ENCODE measurements around the gene RBM6. TPM values are rescaled to one million over a fixed set of nuclear protein-coding genes. Genes with fewer than 3 reads are reported as not detected.

The RBM6 gene
- total and polyA plus RNA-seq, 2 donors (not counting 1 experiment from before 2014, with no cell fraction given) = 40.1 to 46.1 TPM

DNA sequence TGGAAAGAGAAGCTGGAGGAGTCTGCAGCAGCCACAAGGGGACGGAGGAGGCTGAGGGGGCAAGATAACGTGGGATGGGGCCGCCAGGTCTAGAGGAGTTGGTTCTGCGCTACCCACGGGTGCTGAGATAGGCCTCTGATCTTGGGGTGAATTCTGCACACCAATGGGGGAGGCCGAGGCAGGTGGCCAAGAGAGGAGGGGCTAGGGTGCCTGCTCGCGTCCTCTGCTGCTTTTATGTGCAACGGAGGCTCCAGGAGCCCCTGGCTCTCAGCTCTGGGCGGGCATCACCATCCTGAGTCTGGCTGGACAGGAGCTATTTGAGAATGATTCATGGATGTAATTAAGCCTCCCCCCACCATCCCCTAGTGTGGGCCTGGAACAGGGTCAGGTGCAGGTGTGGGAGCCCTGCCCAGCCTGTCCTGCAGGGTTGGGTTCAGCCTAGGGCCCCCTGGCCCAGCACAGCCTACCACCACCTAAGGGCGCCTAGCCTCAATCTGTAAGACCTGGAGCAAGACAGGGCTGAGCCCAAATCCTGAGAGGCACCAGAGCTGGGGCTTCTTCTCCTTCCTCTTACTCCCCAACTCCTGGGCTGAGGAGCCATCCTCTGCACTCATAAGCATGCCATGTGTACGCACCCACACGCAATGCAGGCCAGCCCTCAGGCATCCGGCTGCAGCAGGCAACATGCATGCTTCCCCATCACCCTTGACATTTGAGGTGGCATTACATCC is 182.9 kb downstream of the RBM6 start:
- DNase-seq (ENCODE audit: low read depth in 2 of 2) = no peak
- H3K4me3 ChIP-seq (replicated peaks in 1 of 4; ENCODE audit: control extremely low read depth in 1 of 4, insufficient read depth in 1 of 4, low read depth in 3 of 4, low read length in 4 of 4) = no peak overlapping the region

DNA sequence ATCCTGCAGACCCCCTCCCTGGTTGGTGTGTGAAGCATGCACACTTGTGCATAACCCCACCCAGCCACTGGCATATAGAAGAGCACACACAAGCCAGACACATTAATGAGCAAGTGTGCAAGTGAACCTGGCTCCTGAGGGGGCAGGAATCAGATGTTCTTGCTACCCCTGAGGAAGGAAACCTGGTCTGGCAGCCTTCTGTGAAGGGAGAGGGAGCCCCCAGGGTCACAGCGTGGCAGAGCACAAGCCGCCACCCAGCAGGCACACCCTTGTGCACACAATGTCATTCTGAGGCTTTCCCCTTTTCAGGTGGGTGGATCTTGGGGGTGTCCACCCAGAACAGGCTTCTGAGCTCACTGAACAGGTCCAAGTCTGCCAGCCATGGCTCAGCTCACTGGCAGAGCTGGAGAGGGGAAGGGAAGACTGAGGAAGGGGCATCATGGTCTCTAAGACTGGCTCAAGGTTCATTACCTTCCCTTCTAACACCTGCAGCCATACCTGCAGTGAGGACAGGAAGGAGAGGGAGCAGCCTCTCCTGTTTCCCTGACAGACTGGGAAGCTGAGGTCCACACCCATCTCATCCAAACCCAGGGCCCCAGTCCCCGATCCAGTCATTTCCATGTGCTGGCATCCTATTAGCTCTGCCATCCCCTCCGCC is 183.6 kb downstream of the RBM6 start:
- no peak overlapping the region for H3K4me2 ChIP-seq (ENCODE audit: extremely low read depth, insufficient read depth, low read length)
- no peaks in the 10 kb centered on the region for H3K79me2 ChIP-seq (ENCODE audit: control insufficient read depth, insufficient read depth, low read length)
- peaks cover 12% of the 10 kb centered on the region for H3K36me3 ChIP-seq (ENCODE audit: control insufficient read depth, insufficient read depth, low read length)
- DNase-seq (ENCODE audit: low read depth in 2 of 2) = no peak
- no peaks in the 10 kb centered on the region for H3K27me3 ChIP-seq (ENCODE audit: control insufficient read depth, insufficient read depth, low read length)
- TF ChIP-seq, protein P1, sequence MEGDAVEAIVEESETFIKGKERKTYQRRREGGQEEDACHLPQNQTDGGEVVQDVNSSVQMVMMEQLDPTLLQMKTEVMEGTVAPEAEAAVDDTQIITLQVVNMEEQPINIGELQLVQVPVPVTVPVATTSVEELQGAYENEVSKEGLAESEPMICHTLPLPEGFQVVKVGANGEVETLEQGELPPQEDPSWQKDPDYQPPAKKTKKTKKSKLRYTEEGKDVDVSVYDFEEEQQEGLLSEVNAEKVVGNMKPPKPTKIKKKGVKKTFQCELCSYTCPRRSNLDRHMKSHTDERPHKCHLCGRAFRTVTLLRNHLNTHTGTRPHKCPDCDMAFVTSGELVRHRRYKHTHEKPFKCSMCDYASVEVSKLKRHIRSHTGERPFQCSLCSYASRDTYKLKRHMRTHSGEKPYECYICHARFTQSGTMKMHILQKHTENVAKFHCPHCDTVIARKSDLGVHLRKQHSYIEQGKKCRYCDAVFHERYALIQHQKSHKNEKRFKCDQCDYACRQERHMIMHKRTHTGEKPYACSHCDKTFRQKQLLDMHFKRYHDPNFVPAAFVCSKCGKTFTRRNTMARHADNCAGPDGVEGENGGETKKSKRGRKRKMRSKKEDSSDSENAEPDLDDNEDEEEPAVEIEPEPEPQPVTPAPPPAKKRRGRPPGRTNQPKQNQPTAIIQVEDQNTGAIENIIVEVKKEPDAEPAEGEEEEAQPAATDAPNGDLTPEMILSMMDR (conservative IDR thresholded peaks at IDR 0.05 in 1 of 2, IDR thresholded peaks at IDR 0.05 in 1 of 2; ENCODE audit: low read depth in 1 of 2, low read length in 2 of 2) = no peak
- TF ChIP-seq EZH2 (IDR thresholded peaks at IDR 0.05; ENCODE audit: low read length, missing control alignments) = no peak
- no peak overlapping the region for H3K9ac ChIP-seq (ENCODE audit: insufficient read depth, low read length)
- no peaks in the 10 kb centered on the region for H4K20me1 ChIP-seq (ENCODE audit: control insufficient read depth, extremely low read depth, insufficient read depth, low read length)
- no peak overlapping the region for H3K4me3 ChIP-seq (replicated peaks in 1 of 4; ENCODE audit: control extremely low read depth in 1 of 4, insufficient read depth in 1 of 4, low read depth in 3 of 4, low read length in 4 of 4)
- H2AFZ ChIP-seq (ENCODE audit: low read length) = no peak overlapping the region
- peaks cover 13% of the 10 kb centered on the region for H3K4me1 ChIP-seq (ENCODE audit: control insufficient read depth, extremely low read depth, insufficient read depth, low read length)
- no peak overlapping the region for H3K27ac ChIP-seq (ENCODE audit: insufficient read depth, low read length)
- H3K9me3 ChIP-seq (ENCODE audit: control insufficient read depth, insufficient read depth, low read depth, low read length) = no peaks in the 10 kb centered on the region

More for the DNA sequence above, 182.9 kb downstream of the RBM6 start:
- Histone ChIP-seq H3K27me3 (ENCODE audit: control insufficient read depth, insufficient read depth, low read length) (no peaks in the 10 kb centered on the region), H4K20me1 (ENCODE audit: control insufficient read depth, extremely low read depth, insufficient read depth, low read length) (no peaks in the 10 kb centered on the region), H3K4me1 (ENCODE audit: control insufficient read depth, extremely low read depth, insufficient read depth, low read length) (peaks cover 13% of the 10 kb centered on the region), H3K79me2 (ENCODE audit: control insufficient read depth, insufficient read depth, low read length) (no peaks in the 10 kb centered on the region), H3K9ac (ENCODE audit: insufficient read depth, low read length) (no peak overlapping the region), H3K27ac (ENCODE audit: insufficient read depth, low read length) (no peak overlapping the region), H2AFZ (ENCODE audit: low read length) (no peak overlapping the region), H3K9me3 (ENCODE audit: control insufficient read depth, insufficient read depth, low read depth, low read length) (no peaks in the 10 kb centered on the region), H3K4me2 (ENCODE audit: extremely low read depth, insufficient read depth, low read length) (no peak overlapping the region), H3K36me3 (ENCODE audit: control insufficient read depth, insufficient read depth, low read length) (peaks cover 18% of the 10 kb centered on the region)
- TF ChIP-seq, protein P1 (conservative IDR thresholded peaks at IDR 0.05 in 1 of 2, IDR thresholded peaks at IDR 0.05 in 1 of 2; ENCODE audit: low read depth in 1 of 2, low read length in 2 of 2) = no peak
- no peak for TF ChIP-seq EZH2 (IDR thresholded peaks at IDR 0.05; ENCODE audit: low read length, missing control alignments)

DNA sequence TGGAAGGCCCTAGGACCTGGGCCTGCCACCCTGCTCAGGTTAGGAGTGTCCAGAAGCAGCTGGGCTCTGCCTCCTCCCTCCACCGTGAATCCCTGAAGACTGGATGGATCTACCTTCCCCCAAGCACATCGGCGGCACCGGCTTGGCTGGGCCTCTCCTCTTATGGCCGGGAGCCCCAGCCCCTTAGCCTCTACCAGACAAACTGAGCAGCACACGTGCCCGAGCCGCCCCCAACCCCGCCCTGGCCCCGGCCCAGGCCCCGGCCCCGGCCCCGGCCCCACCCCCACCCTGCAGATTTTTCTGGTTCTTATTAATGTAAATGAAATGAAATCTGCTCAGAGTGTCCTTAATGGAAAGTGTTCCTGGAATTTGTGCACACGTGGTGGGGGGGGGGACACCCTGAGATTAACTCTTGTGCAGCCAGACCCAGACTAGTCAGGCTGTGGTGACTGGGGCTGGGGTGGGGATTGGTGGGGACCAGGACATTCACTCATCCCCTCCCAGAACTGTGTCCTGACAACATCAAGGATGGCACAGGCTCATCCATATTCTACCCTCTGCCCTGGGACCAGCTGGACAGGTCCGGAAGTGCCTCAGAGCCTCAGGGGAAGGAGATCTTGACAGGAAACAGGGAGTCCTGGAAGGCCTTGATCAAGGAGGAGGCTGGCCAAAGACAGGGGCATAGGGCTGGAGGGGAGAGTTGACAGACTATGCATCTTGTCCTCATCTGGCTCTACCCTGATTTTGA is 184.3 kb downstream of the RBM6 start:
- no peak overlapping the region for H3K4me3 ChIP-seq (replicated peaks in 1 of 4; ENCODE audit: control extremely low read depth in 1 of 4, insufficient read depth in 1 of 4, low read depth in 3 of 4, low read length in 4 of 4)
- H3K9ac ChIP-seq (ENCODE audit: insufficient read depth, low read length) = no peak overlapping the region
- H2AFZ ChIP-seq (ENCODE audit: low read length) = no peak overlapping the region
- H4K20me1 ChIP-seq (ENCODE audit: control insufficient read depth, extremely low read depth, insufficient read depth, low read length) = no peaks in the 10 kb centered on the region
- no peak for DNase-seq (ENCODE audit: low read depth in 2 of 2)
- peaks cover 11% of the 10 kb centered on the region for H3K36me3 ChIP-seq (ENCODE audit: control insufficient read depth, insufficient read depth, low read length)
- no peak overlapping the region for H3K27ac ChIP-seq (ENCODE audit: insufficient read depth, low read length)
- no peaks in the 10 kb centered on the region for H3K9me3 ChIP-seq (ENCODE audit: control insufficient read depth, insufficient read depth, low read depth, low read length)
- no peaks in the 10 kb centered on the region for H3K27me3 ChIP-seq (ENCODE audit: control insufficient read depth, insufficient read depth, low read length)
- no peak overlapping the region for H3K4me2 ChIP-seq (ENCODE audit: extremely low read depth, insufficient read depth, low read length)
- H3K79me2 ChIP-seq (ENCODE audit: control insufficient read depth, insufficient read depth, low read length) = no peaks in the 10 kb centered on the region
- peaks cover 13% of the 10 kb centered on the region for H3K4me1 ChIP-seq (ENCODE audit: control insufficient read depth, extremely low read depth, insufficient read depth, low read length)
- TF ChIP-seq, protein P1 (conservative IDR thresholded peaks at IDR 0.05 in 1 of 2, IDR thresholded peaks at IDR 0.05 in 1 of 2; ENCODE audit: low read depth in 1 of 2, low read length in 2 of 2) = no peak
- no peak for TF ChIP-seq EZH2 (IDR thresholded peaks at IDR 0.05; ENCODE audit: low read length, missing control alignments)

All from fibroblast of lung (primary cell).